SK-N-MC (cell line): ENCODE measurements around the gene CDCA7.

Experiments
- EZH2 ChIP-seq: fragments of 200-600 bp; sonication (generic); IDR thresholded peaks from one replicate; pipeline ENCODE4 v1.6.1; 2017; ENCODE audit warnings: antibody characterized with exemption
- POLR2AphosphoS5 ChIP-seq: IDR thresholded peaks from 2 replicates; pipeline ENCODE4 v1.6.1; 2012; ENCODE audit warnings: mild to moderate bottlenecking, low read depth, low read length, borderline replicate concordance

DNA sequence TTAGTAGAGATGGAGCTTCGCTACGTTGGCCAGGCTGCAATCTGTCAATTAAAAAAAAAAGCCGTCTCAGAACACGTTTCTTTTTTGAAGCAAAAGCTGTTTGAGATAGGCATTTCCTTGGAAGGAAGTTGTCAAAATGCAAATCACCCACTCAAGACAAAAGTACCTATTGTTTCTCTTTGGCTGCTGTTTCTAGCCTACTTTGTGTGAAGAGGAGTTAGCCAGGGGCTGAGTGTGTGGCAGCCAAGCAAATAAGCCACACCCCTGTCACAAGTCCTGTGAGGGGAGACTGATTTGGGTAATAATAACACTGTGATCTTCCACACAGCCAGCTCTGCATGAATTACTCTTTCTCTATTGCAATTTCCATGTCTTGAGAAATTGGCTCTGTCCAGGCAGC lies 47.4 kb upstream of the CDCA7 start:
- TF ChIP-seq POLR2AphosphoS5 (no peak), EZH2 (no peak)
